GM18907 (cell line): ENCODE measurements around the gene TNFSF11.

ENCODE experiments used
- ATAC-seq: cut with Tn5 transposase; IDR thresholded peaks from one replicate; pipeline ENCODE4 v1.9.1; 2021; ENCODE audit warnings: mild to moderate bottlenecking, moderate library complexity; ENCODE audit not compliant: unreplicated experiment

Gene TNFSF11

GRCh38 chr13:42607546-42607945 lies 33.6 kb downstream of the TNFSF11 start:
- ATAC-seq, result no peak

GRCh38 chr13:42610649-42611048 lies 36.7 kb downstream of the TNFSF11 start:
- no peak for ATAC-seq

- ATAC-seq, result no peak
Measured at GRCh38 chr13:42611086-42611779, 37.3 kb downstream of the TNFSF11 start.

- no peak for ATAC-seq
Measured at GRCh38 chr13:42612021-42612765, 38.2 kb downstream of the TNFSF11 start.

GRCh38 chr13:42614436-42615035 lies 40.6 kb downstream of the TNFSF11 start:
- no peak for ATAC-seq

GRCh38 chr13:42615691-42616090 lies 41.7 kb downstream of the TNFSF11 start:
- ATAC-seq, result no peak

GRCh38 chr13:42617221-42617620 lies 43.3 kb downstream of the TNFSF11 start:
- ATAC-seq, result no peak

- no peak for ATAC-seq
Measured at GRCh38 chr13:42623916-42624315, 50.0 kb downstream of the TNFSF11 start.

GRCh38 chr13:42625611-42626010 lies 51.7 kb downstream of the TNFSF11 start:
- no peak for ATAC-seq

- no peak for ATAC-seq
Measured at GRCh38 chr13:42626176-42626860, 52.4 kb downstream of the TNFSF11 start.

GRCh38 chr13:42628666-42629065 lies 54.7 kb downstream of the TNFSF11 start:
- no peak for ATAC-seq

GRCh38 chr13:42631181-42631580 lies 57.2 kb downstream of the TNFSF11 start:
- ATAC-seq, result no peak

- no peak for ATAC-seq
Measured at GRCh38 chr13:42633495-42633894, 59.5 kb downstream of the TNFSF11 start.

- no peak for ATAC-seq
Measured at GRCh38 chr13:42638101-42638500, 64.1 kb downstream of the TNFSF11 start.

- ATAC-seq, result no peak
Measured at GRCh38 chr13:42638886-42639285, 64.9 kb downstream of the TNFSF11 start.

GRCh38 chr13:42643076-42643475 lies 69.1 kb downstream of the TNFSF11 start:
- ATAC-seq, result no peak

GRCh38 chr13:42644841-42645240 lies 70.9 kb downstream of the TNFSF11 start:
- ATAC-seq, result no peak

- no peak for ATAC-seq
Measured at GRCh38 chr13:42645717-42646116, 71.8 kb downstream of the TNFSF11 start.

- no peak for ATAC-seq
Measured at GRCh38 chr13:42649141-42649540, 75.2 kb downstream of the TNFSF11 start.

- no peak for ATAC-seq
Measured at GRCh38 chr13:42649831-42650230, 75.9 kb downstream of the TNFSF11 start.

GRCh38 chr13:42650506-42650905 lies 76.6 kb downstream of the TNFSF11 start:
- ATAC-seq, result no peak
